ENCODE results near the gene CAMLG.

DNA sequence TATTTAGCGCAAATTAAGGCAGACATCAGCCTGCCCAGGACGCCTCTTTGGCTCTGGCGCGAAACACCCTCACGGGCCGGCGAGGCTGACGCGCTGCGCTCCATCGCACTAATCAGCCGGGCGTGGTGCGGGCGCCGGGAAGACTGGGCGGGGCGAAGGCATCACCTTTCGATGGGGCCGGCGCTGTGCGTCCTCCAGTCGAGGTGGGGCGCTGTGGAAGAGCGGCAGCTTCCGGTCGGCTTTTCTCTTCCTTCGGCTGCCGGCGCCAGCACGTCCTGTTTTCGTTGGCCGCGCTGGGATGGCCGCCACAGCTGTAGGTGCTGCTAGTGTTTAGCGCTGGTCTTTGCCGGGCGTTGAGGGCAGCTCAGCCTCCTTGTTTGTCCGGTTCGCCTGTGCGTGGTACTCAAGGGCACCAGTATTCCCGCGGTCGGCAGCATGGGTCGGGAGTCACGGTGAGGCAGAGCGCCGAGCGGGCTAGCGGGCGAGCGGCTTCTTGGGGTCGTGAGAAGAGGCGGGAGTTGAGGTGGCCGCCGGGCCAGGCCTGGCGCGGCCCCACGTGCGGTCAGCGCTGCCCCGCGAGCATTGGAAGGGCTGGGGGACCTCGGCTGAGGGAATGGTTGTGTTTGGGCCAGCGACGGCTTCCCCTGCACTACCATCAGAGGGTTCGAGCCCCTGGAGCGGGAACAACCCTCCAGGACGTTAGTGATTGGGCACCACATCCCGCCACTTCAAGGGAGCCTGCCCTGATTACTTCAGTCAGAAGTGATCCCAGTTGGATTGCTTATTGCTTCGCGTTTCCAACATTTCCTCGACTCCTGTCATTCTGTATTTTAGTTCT is 20.4 kb downstream of the CAMLG start, which contains the start of gene DDX46:
- TF ChIP-seq EZH2 (IDR thresholded peaks at IDR 0.05; ENCODE audit: borderline replicate concordance, insufficient read depth, low read depth, low read length, poor library complexity, severe bottlenecking) (no peak), CTCF (IDR thresholded peaks at IDR 0.05) (peak; percentile 78)
